ENCODE results near the gene SLC25A23. TPM values are rescaled to one million over a fixed set of nuclear protein-coding genes. Genes with fewer than 3 reads are reported as not detected.
A peak's percentile ranks its signal among the peaks of the same experiment; 100 is the strongest.

Gene SLC25A23
- total RNA-seq, 1 experiment from 2014 or later = 14.5 TPM

- Mint-ChIP-seq H3K4me1 (ENCODE audit: insufficient read depth, unreplicated experiment) (no peaks in the 10 kb centered on the region), H3K4me3 (ENCODE audit: unreplicated experiment) (no peak overlapping the region), H3K36me3 (ENCODE audit: insufficient read depth, unreplicated experiment) (no peaks in the 10 kb centered on the region), H3K27ac (ENCODE audit: low read depth, unreplicated experiment) (no peak overlapping the region), H3K27me3 (ENCODE audit: insufficient read depth, unreplicated experiment) (peaks cover 11% of the 10 kb centered on the region), H3K9me3 (ENCODE audit: unreplicated experiment) (peaks cover 7% of the 10 kb centered on the region)
- intact Hi-C loops (cut with micrococcal nuclease) = no loop called here
- ChIA-PET CTCF (interaction anchor here (1.1 kb wide), 1 partner anchor 24 kb away, joined by 4 read pairs; no protein-coding TSS in a partner anchor), POLR2A (no interaction called here)
- no TSS peak for BruUV-seq (replicated peaks)
- peak; percentile 24 for DNase-seq (ENCODE audit: unreplicated experiment)
- no peak for TF ChIP-seq CTCF (IDR thresholded peaks at IDR 0.05; ENCODE audit: unreplicated experiment)
These were observed 32.4 kb upstream of the SLC25A23 start for GRCh38 chr19:6491802-6492592.

GRCh38 chr19:6490134-6490533 lies 30.5 kb upstream of the SLC25A23 start:
- Mint-ChIP-seq H3K27ac (ENCODE audit: low read depth, unreplicated experiment) (no peak overlapping the region), H3K4me3 (ENCODE audit: unreplicated experiment) (no peak overlapping the region), H3K9me3 (ENCODE audit: unreplicated experiment) (peaks cover 7% of the 10 kb centered on the region), H3K27me3 (ENCODE audit: insufficient read depth, unreplicated experiment) (peaks cover 11% of the 10 kb centered on the region), H3K4me1 (ENCODE audit: insufficient read depth, unreplicated experiment) (no peaks in the 10 kb centered on the region), H3K36me3 (ENCODE audit: insufficient read depth, unreplicated experiment) (no peaks in the 10 kb centered on the region)
- DNase-seq (ENCODE audit: unreplicated experiment) = no peak
- ChIA-PET POLR2A (no interaction called here), CTCF (no interaction called here)
- no TSS peak for BruUV-seq (replicated peaks)
- intact Hi-C loops (cut with micrococcal nuclease) = no loop called here
- TF ChIP-seq CTCF (IDR thresholded peaks at IDR 0.05; ENCODE audit: unreplicated experiment) = no peak

GRCh38 chr19:6489278-6490061 lies 29.9 kb upstream of the SLC25A23 start:
- ChIA-PET POLR2A (no interaction called here), CTCF (no interaction called here)
- H3K27ac Mint-ChIP-seq (ENCODE audit: low read depth, unreplicated experiment) = no peak overlapping the region
- H3K27me3 Mint-ChIP-seq (ENCODE audit: insufficient read depth, unreplicated experiment) = peaks cover 11% of the 10 kb centered on the region
- H3K36me3 Mint-ChIP-seq (ENCODE audit: insufficient read depth, unreplicated experiment) = no peaks in the 10 kb centered on the region
- peaks cover 2% of the 10 kb centered on the region for H3K4me1 Mint-ChIP-seq (ENCODE audit: insufficient read depth, unreplicated experiment)
- H3K4me3 Mint-ChIP-seq (ENCODE audit: unreplicated experiment) = no peak overlapping the region
- BruUV-seq (replicated peaks) = no TSS peak
- DNase-seq (ENCODE audit: unreplicated experiment) = no peak
- no peak for TF ChIP-seq CTCF (IDR thresholded peaks at IDR 0.05; ENCODE audit: unreplicated experiment)
- intact Hi-C loops (cut with micrococcal nuclease) = no loop called here
- peaks cover 7% of the 10 kb centered on the region for H3K9me3 Mint-ChIP-seq (ENCODE audit: unreplicated experiment)

- peak; percentile 54 for DNase-seq (ENCODE audit: unreplicated experiment)
- intact Hi-C loops (cut with micrococcal nuclease) = no loop called here
- H3K9me3 Mint-ChIP-seq (ENCODE audit: unreplicated experiment) = no peaks in the 10 kb centered on the region
- CTCF ChIA-PET = interaction anchor here (0.6 to 1.2 kb wide), 4 partner anchors 32 to 1445 kb away, joined by 3 to 6 read pairs (median 4); no protein-coding TSS in a partner anchor
- H3K4me1 Mint-ChIP-seq (ENCODE audit: insufficient read depth, unreplicated experiment) = peaks cover 14% of the 10 kb centered on the region
- H3K27me3 Mint-ChIP-seq (ENCODE audit: insufficient read depth, unreplicated experiment) = peaks cover 1% of the 10 kb centered on the region
- no peak overlapping the region for H3K27ac Mint-ChIP-seq (ENCODE audit: low read depth, unreplicated experiment)
- no TSS peak for BruUV-seq (replicated peaks)
- H3K4me3 Mint-ChIP-seq (ENCODE audit: unreplicated experiment) = no peak overlapping the region
- POLR2A ChIA-PET = interaction anchor here (0.6 to 1.2 kb wide), 2 partner anchors 19 to 32 kb away, joined by 3 to 6 read pairs; no protein-coding TSS in a partner anchor
- no peak for TF ChIP-seq CTCF (IDR thresholded peaks at IDR 0.05; ENCODE audit: unreplicated experiment)
- no peaks in the 10 kb centered on the region for H3K36me3 Mint-ChIP-seq (ENCODE audit: insufficient read depth, unreplicated experiment)
These were observed 25.2 kb upstream of the SLC25A23 start for GRCh38 chr19:6484831-6485230.

Data from MCF 10A (cell line).